A549 (cell line): ENCODE measurements around the gene TBX6.

Experiments used
- CTCF ChIP-seq: fragments of >200 bp; sonication (Bioruptor Twin); formaldehyde crosslinking; IDR thresholded peaks from 3 replicates; pipeline ENCODE4 v1.5.1; 2016
- EP300 ChIP-seq, 2 experiments: fragments of >200 bp; sonication (Bioruptor Twin); formaldehyde crosslinking; IDR thresholded peaks; 2 replicates in 1 of 2; 3 replicates in 1 of 2; pipeline ENCODE4 v1.6.1; 2016 to 2017
- ESRRA ChIP-seq: fragments of 150-350 bp; IDR thresholded peaks from 2 replicates; pipeline ENCODE4 v1.6.1; 2014; ENCODE audit warnings: mild to moderate bottlenecking, low read length, borderline replicate concordance
- HDAC2 ChIP-seq: fragments of 200-600 bp; sonication (generic); IDR thresholded peaks from 2 replicates; pipeline ENCODE4 v1.6.1; 2016
- HMGXB4 ChIP-seq: fragments of 250-450 bp; sonication (Bioruptor Pico); IDR thresholded peaks from 2 replicates; pipeline ENCODE4 v1.5.0; 2021; ENCODE audit warnings: mild to moderate bottlenecking, moderate library complexity, borderline replicate concordance
- JUN ChIP-seq, 2 experiments: fragments of >200 bp; sonication (Bioruptor Twin); formaldehyde crosslinking; IDR thresholded peaks; 2 replicates in 1 of 2; 3 replicates in 1 of 2; pipeline ENCODE4 v1.6.1; 2016 to 2017
- JUNB ChIP-seq: fragments of >200 bp; sonication (Bioruptor Twin); formaldehyde crosslinking; IDR thresholded peaks from 2 replicates; pipeline ENCODE4 v1.6.1; 2016
- MAX ChIP-seq: IDR thresholded peaks from 2 replicates; pipeline ENCODE4 v1.6.1; 2012
- RAD21 ChIP-seq, 2 experiments: fragments of >200 bp in 1 of 2; sonication (Bioruptor Twin) in 1 of 2; formaldehyde crosslinking in 1 of 2; IDR thresholded peaks in 1 of 2; conservative IDR thresholded peaks in 1 of 2; 2 replicates in 1 of 2; 3 replicates in 1 of 2; pipeline ENCODE4 v1.6.1; 2012 to 2018; ENCODE audit warnings: inconsistent platforms in 1 of 2
- USF2 ChIP-seq: fragments of 450-650 bp; IDR thresholded peaks from 2 replicates; pipeline ENCODE4 v1.6.1; 2014; ENCODE audit warnings: antibody characterized with exemption
- ZC3H11A ChIP-seq: fragments of 450-650 bp; IDR thresholded peaks from 2 replicates; pipeline ENCODE4 v1.6.1; 2014; ENCODE audit warnings: antibody characterized with exemption, mild to moderate bottlenecking
- ZFP36 ChIP-seq: fragments of 450-650 bp; IDR thresholded peaks from 2 replicates; pipeline ENCODE4 v1.6.1; 2014; ENCODE audit warnings: borderline replicate concordance; ENCODE audit not compliant: partially characterized antibody

GRCh38 chr16:30113031-30113710 is 21.4 kb upstream of the TBX6 start, which contains the start of gene GDPD3:
- TF ChIP-seq USF2: no peak
- TF ChIP-seq RAD21 (conservative IDR thresholded peaks at IDR 0.05 in 1 of 2, IDR thresholded peaks at IDR 0.05 in 1 of 2): no peak
- TF ChIP-seq EP300 (IDR thresholded peaks at IDR 0.05): no peak
- no peak for TF ChIP-seq HDAC2
- TF ChIP-seq JUNB: no peak
- TF ChIP-seq ZC3H11A: no peak
- TF ChIP-seq CTCF: no peak; the same call in 2 of the 3 replicates
- no peak for TF ChIP-seq ESRRA
- no peak for TF ChIP-seq ZFP36
- no peak for TF ChIP-seq JUN (IDR thresholded peaks at IDR 0.05)
- no peak for TF ChIP-seq HMGXB4 (CRISPR knock-in tag)
- TF ChIP-seq MAX: no peak
